ENCODE measurements around the gene GPX5.
"Not testable (repeated sequence)": the region's sequence is repeated elsewhere in the genome, so short reads cannot be mapped to it uniquely, and the experiment has no call there.

Gene GPX5

DNA sequence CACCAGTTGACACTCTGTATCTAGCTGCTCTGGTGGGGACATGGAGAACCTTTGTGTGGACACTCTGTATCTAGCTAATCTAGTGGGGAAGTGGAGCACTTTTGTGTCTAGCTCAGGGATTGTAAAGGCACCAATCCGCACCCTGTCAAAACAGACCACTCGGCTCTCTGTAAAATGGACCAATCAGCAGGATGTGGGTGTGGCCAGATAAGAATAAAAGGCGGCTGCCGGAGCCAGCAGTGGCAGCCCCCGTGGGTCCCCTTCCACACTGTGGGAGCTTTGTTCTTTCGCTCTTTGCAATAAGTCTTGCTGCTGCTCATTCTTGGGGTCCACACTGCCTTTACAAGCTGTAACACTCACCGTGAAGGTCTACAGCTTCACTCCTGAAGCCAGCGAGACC, 13.3 kb upstream of the GPX5 start:
- H3K27me3 ChIP-seq (ENCODE audit: control insufficient read depth, insufficient read depth, low read length); H3K4me1 ChIP-seq (ENCODE audit: control insufficient read depth, insufficient read depth, low read length); DNase-seq (ENCODE audit: low read depth, low spot score); H3K27ac ChIP-seq (ENCODE audit: low read length); H3K4me3 ChIP-seq (ENCODE audit: low read length); H3K9me3 ChIP-seq (ENCODE audit: control insufficient read depth, insufficient read depth, low read length); H3K36me3 ChIP-seq (ENCODE audit: control insufficient read depth, insufficient read depth, low read length): not testable (repeated sequence)
- WGBS (ENCODE audit: insufficient coverage, insufficient read length), result no CpG with 5 or more reads among the region's 8 CpGs

DNA sequence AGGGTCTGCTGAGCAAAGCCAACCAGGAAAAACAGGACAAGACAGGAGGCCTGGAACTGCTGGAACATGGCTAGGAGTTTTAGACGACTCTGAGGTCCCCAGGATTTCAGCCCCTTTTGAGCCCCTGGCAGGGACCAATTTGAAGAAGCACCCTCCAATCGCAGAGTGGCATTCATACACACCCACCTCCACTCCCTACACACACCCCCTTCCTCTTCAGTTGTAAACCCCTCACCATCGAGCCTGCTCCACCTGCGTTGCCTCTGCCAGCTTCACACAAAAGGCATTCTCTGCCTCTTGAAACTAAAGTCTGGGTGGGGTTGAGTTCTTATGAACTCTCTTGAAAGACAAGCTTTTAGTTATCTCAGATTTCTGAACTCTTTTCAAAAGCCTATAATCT, 10.0 kb upstream of the GPX5 start, which contains the start of gene GPX6:
GPX6 (minus strand) TSS at position 118 of the 400 bp plus-strand sequence; CDS start at position 68, 50 bp downstream.
- Histone ChIP-seq H3K4me1 (ENCODE audit: control insufficient read depth, insufficient read depth, low read length) (no peaks in the 10 kb centered on the region), H3K27me3 (ENCODE audit: control insufficient read depth, insufficient read depth, low read length) (no peaks in the 10 kb centered on the region), H3K4me3 (ENCODE audit: low read length) (no peak within 1 kb of the TSS), H3K36me3 (ENCODE audit: control insufficient read depth, insufficient read depth, low read length) (no peaks in the 10 kb centered on the region), H3K27ac (ENCODE audit: low read length) (no peak within 1 kb of the TSS), H3K9me3 (ENCODE audit: control insufficient read depth, insufficient read depth, low read length) (no peaks in the 10 kb centered on the region)
- no peak for DNase-seq (ENCODE audit: low read depth, low spot score)
- no CpG with 5 or more reads among the region's 4 CpGs for WGBS (ENCODE audit: insufficient coverage, insufficient read length)

GRCh38 chr6:28517964-28518363, 7.7 kb upstream of the GPX5 start:
- H3K27me3 ChIP-seq (ENCODE audit: control insufficient read depth, insufficient read depth, low read length), result no peaks in the 10 kb centered on the region
- no peaks in the 10 kb centered on the region for H3K36me3 ChIP-seq (ENCODE audit: control insufficient read depth, insufficient read depth, low read length)
- H3K4me3 ChIP-seq (ENCODE audit: low read length), result no peak overlapping the region
- no peaks in the 10 kb centered on the region for H3K4me1 ChIP-seq (ENCODE audit: control insufficient read depth, insufficient read depth, low read length)
- WGBS (ENCODE audit: insufficient coverage, insufficient read length), result no CpG with 5 or more reads among the region's 2 CpGs
- no peak for DNase-seq (ENCODE audit: low read depth, low spot score)
- H3K27ac ChIP-seq (ENCODE audit: low read length), result no peak overlapping the region
- no peaks in the 10 kb centered on the region for H3K9me3 ChIP-seq (ENCODE audit: control insufficient read depth, insufficient read depth, low read length)

DNA sequence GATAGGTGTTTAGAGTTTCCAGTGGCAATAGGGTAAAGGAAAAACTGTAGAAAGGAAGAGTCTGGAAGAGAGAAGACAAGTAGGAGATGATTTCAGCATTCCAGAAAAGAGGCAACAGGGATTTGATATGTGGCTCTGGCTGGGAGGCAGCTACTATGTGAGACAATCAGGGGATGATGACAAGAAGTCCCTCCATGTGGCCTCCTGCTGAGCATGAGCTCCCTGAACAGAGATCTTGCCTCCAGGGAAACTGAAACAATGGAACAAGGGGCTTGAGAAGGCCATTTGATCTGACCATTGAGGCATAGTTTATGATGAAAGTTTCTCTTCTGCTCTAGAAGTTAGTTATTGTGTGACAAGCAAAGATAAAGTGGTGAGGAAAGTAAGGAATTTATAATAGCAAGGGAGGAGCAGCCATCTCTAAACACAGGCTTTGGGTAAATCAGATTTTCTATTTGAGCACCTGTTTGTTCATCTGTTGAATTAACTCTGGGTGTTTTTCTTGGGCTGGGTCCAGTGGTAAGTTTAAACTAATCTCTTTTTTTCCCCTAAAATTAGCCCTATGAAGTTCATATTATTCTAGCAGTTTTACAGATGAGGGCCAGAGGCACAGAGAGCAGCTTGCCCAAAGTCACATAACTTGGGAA, 3.0 kb upstream of the GPX5 start:
- Histone ChIP-seq H3K9me3 (ENCODE audit: control insufficient read depth, insufficient read depth, low read length) (no peaks in the 10 kb centered on the region), H3K4me1 (ENCODE audit: control insufficient read depth, insufficient read depth, low read length) (no peaks in the 10 kb centered on the region), H3K36me3 (ENCODE audit: control insufficient read depth, insufficient read depth, low read length) (no peaks in the 10 kb centered on the region), H3K27ac (ENCODE audit: low read length) (no peak overlapping the region), H3K27me3 (ENCODE audit: control insufficient read depth, insufficient read depth, low read length) (no peaks in the 10 kb centered on the region), H3K4me3 (ENCODE audit: low read length) (no peak overlapping the region)
- DNase-seq (ENCODE audit: low read depth, low spot score), result no peak

GRCh38 chr6:28523241-28523622, 2.4 kb upstream of the GPX5 start:
- H3K27ac ChIP-seq (ENCODE audit: low read length), result no peak overlapping the region
- H3K4me1 ChIP-seq (ENCODE audit: control insufficient read depth, insufficient read depth, low read length), result no peaks in the 10 kb centered on the region
- DNase-seq (ENCODE audit: low read depth, low spot score), result no peak
- no peaks in the 10 kb centered on the region for H3K9me3 ChIP-seq (ENCODE audit: control insufficient read depth, insufficient read depth, low read length)
- no peaks in the 10 kb centered on the region for H3K36me3 ChIP-seq (ENCODE audit: control insufficient read depth, insufficient read depth, low read length)
- no peak overlapping the region for H3K4me3 ChIP-seq (ENCODE audit: low read length)
- H3K27me3 ChIP-seq (ENCODE audit: control insufficient read depth, insufficient read depth, low read length), result no peaks in the 10 kb centered on the region
- no CpG with 5 or more reads among the region's 3 CpGs for WGBS (ENCODE audit: insufficient coverage, insufficient read length)

- no peaks in the 10 kb centered on the region for H3K27me3 ChIP-seq (ENCODE audit: control insufficient read depth, insufficient read depth, low read length)
- no CpG with 5 or more reads among the region's 1 CpG for WGBS (ENCODE audit: insufficient coverage, insufficient read length)
These were observed 5.1 kb downstream of the GPX5 start for GRCh38 chr6:28530777-28531176.

GRCh38 chr6:28531479-28532128, 5.9 kb downstream of the GPX5 start:
- no peaks in the 10 kb centered on the region; the same call in 1 of the 2 replicates for H3K4me1 ChIP-seq (ENCODE audit: control insufficient read depth, insufficient read depth, low read length)
- H3K27ac ChIP-seq (ENCODE audit: low read length), result no peak overlapping the region
- no peaks in the 10 kb centered on the region for H3K36me3 ChIP-seq (ENCODE audit: control insufficient read depth, insufficient read depth, low read length)
- DNase-seq (ENCODE audit: low read depth, low spot score), result no peak
- H3K9me3 ChIP-seq (ENCODE audit: control insufficient read depth, insufficient read depth, low read length), result no peaks in the 10 kb centered on the region
- no CpG with 5 or more reads among the region's 7 CpGs for WGBS (ENCODE audit: insufficient coverage, insufficient read length)
- H3K4me3 ChIP-seq (ENCODE audit: low read length), result no peak overlapping the region
- H3K27me3 ChIP-seq (ENCODE audit: control insufficient read depth, insufficient read depth, low read length), result no peaks in the 10 kb centered on the region

More at GRCh38 chr6:28530777-28531176, 5.1 kb downstream of the GPX5 start:
- no peaks in the 10 kb centered on the region; the same call in 1 of the 2 replicates for H3K4me1 ChIP-seq (ENCODE audit: control insufficient read depth, insufficient read depth, low read length)
- H3K27ac ChIP-seq (ENCODE audit: low read length), result no peak overlapping the region
- H3K36me3 ChIP-seq (ENCODE audit: control insufficient read depth, insufficient read depth, low read length), result no peaks in the 10 kb centered on the region
- H3K4me3 ChIP-seq (ENCODE audit: low read length), result no peak overlapping the region
- DNase-seq (ENCODE audit: low read depth, low spot score), result no peak
- no peaks in the 10 kb centered on the region for H3K9me3 ChIP-seq (ENCODE audit: control insufficient read depth, insufficient read depth, low read length)

GRCh38 chr6:28534306-28534705, 8.6 kb downstream of the GPX5 start:
- Histone ChIP-seq H3K4me3 (ENCODE audit: low read length) (no peak overlapping the region), H3K9me3 (ENCODE audit: control insufficient read depth, insufficient read depth, low read length) (no peaks in the 10 kb centered on the region), H3K4me1 (ENCODE audit: control insufficient read depth, insufficient read depth, low read length) (no peaks in the 10 kb centered on the region; the same call in 1 of the 2 replicates), H3K27ac (ENCODE audit: low read length) (no peak overlapping the region), H3K36me3 (ENCODE audit: control insufficient read depth, insufficient read depth, low read length) (no peaks in the 10 kb centered on the region), H3K27me3 (ENCODE audit: control insufficient read depth, insufficient read depth, low read length) (no peaks in the 10 kb centered on the region)
- no CpG with 5 or more reads among the region's 3 CpGs for WGBS (ENCODE audit: insufficient coverage, insufficient read length)
- no peak for DNase-seq (ENCODE audit: low read depth, low spot score)

DNA sequence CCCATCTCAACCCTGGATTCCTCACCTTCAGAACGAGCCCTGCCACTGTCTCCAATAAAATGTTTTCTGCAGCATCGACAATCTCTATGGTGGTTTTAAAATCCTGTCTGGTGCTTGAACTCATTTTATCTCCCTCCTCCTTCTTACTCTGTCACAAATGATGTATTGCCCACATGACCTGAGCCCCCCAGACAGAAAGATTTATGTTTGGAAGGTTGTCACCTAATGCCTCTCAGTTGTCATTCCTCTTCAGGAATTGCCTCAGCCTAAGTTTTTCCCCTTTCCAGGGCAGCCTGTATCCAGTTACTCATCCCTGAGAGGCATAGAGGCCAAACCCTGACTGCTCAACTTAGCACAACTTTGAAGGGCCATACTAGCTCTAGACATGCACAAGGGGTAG, 9.2 kb downstream of the GPX5 start:
- H3K4me3 ChIP-seq (ENCODE audit: low read length), result no peak overlapping the region
- H3K9me3 ChIP-seq (ENCODE audit: control insufficient read depth, insufficient read depth, low read length), result no peaks in the 10 kb centered on the region
- H3K27me3 ChIP-seq (ENCODE audit: control insufficient read depth, insufficient read depth, low read length), result no peaks in the 10 kb centered on the region
- no peaks in the 10 kb centered on the region; the same call in 1 of the 2 replicates for H3K4me1 ChIP-seq (ENCODE audit: control insufficient read depth, insufficient read depth, low read length)
- no peak for DNase-seq (ENCODE audit: low read depth, low spot score)
- no peak overlapping the region for H3K27ac ChIP-seq (ENCODE audit: low read length)
- no CpG with 5 or more reads among the region's 2 CpGs for WGBS (ENCODE audit: insufficient coverage, insufficient read length)
- no peaks in the 10 kb centered on the region for H3K36me3 ChIP-seq (ENCODE audit: control insufficient read depth, insufficient read depth, low read length)

DNA sequence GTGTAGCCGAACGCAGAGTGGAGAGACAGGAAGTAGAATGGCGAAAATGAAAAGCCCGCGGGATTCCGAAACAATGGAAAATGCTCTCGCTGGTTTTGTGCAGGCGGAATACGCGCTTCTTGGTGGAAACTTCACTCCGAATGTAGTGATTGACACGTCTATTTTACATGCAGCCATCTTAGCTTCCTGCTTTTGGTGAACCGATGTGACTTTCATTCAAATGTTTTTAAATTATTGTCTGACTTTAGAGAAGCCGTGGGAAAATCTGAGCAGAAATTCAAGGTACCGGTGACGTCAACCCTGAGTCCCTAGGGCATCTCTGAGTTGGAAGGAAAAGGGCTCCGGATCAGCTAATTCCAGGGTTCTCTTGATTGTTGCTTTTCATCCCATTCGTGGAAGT, 11.4 kb downstream of the GPX5 start:
- H3K4me3 ChIP-seq (ENCODE audit: low read length), result peak overlapping the region; percentile 89; the same call in 1 of the 2 replicates
- no CpG with 5 or more reads among the region's 18 CpGs for WGBS (ENCODE audit: insufficient coverage, insufficient read length)
- no peaks in the 10 kb centered on the region for H3K27me3 ChIP-seq (ENCODE audit: control insufficient read depth, insufficient read depth, low read length)
- H3K9me3 ChIP-seq (ENCODE audit: control insufficient read depth, insufficient read depth, low read length), result no peaks in the 10 kb centered on the region
- H3K36me3 ChIP-seq (ENCODE audit: control insufficient read depth, insufficient read depth, low read length), result no peaks in the 10 kb centered on the region
- H3K4me1 ChIP-seq (ENCODE audit: control insufficient read depth, insufficient read depth, low read length), result no peaks in the 10 kb centered on the region
- DNase-seq (ENCODE audit: low read depth, low spot score), result no peak
- H3K27ac ChIP-seq (ENCODE audit: low read length), result no peak overlapping the region
